ENCODE data around the gene ASPN. TPM values are rescaled to one million over a fixed set of nuclear protein-coding genes. Genes with fewer than 3 reads are reported as not detected.

The ASPN gene
- polyA plus RNA-seq, 1 experiment = 1.1 TPM

DNA sequence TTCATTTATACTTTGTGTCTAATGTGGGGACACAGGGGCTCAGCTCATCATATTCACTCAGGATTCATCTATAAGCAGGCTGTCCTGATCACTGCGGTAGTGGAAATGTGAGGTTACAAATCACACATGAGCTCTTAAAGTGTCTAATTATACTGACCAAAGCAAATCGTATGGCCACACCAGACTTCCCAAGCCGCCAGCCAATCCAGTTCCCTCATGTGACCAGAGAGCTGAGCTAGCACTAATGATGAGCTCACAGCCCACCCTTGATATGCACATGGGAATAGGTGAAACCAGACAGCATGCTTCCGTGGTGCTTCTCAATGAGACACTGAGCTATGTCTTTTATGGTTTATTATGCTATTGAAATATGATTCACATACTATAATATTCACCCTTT, 35.9 kb upstream of the ASPN start:
- DNase-seq (ENCODE audit: low read depth, low spot score) = no peak
- H3K27ac ChIP-seq (ENCODE audit: low read depth, low read length) = no peak overlapping the region
- CTCF ChIA-PET = no interaction called here
- no peaks in the 10 kb centered on the region for H3K27me3 ChIP-seq (ENCODE audit: control insufficient read depth, insufficient read depth, low read length)
- TF ChIP-seq, protein P1, sequence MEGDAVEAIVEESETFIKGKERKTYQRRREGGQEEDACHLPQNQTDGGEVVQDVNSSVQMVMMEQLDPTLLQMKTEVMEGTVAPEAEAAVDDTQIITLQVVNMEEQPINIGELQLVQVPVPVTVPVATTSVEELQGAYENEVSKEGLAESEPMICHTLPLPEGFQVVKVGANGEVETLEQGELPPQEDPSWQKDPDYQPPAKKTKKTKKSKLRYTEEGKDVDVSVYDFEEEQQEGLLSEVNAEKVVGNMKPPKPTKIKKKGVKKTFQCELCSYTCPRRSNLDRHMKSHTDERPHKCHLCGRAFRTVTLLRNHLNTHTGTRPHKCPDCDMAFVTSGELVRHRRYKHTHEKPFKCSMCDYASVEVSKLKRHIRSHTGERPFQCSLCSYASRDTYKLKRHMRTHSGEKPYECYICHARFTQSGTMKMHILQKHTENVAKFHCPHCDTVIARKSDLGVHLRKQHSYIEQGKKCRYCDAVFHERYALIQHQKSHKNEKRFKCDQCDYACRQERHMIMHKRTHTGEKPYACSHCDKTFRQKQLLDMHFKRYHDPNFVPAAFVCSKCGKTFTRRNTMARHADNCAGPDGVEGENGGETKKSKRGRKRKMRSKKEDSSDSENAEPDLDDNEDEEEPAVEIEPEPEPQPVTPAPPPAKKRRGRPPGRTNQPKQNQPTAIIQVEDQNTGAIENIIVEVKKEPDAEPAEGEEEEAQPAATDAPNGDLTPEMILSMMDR (IDR thresholded peaks at IDR 0.05; ENCODE audit: low read depth, low read length) = no peak
- no peaks in the 10 kb centered on the region; the same call in 1 of the 2 replicates for H3K9me3 ChIP-seq (ENCODE audit: control insufficient read depth, insufficient read depth, low read length)
- POLR2A ChIA-PET = no interaction called here
- no peak overlapping the region for H3K4me3 ChIP-seq (ENCODE audit: low read depth, low read length)

DNA sequence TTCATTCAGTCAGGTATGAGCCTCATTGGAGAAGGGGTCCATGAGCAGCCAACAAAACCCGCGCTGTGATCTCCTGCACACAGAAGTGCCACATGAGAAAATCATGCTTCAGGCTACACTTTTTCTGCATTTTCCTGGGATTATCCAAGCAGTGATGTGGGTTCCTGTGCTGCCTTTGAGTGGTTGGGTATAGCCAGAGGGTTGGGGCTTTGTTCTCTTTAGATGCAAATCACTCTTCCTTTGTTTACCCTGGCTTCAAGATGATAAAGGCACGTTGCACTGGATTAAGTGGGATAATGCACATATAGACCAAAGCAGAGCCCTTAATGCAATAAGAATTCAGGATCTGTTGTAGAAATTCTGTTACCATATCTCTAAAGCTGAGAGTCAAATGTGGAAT, 34.7 kb upstream of the ASPN start:
- H3K9me3 ChIP-seq (ENCODE audit: control insufficient read depth, insufficient read depth, low read length) = no peaks in the 10 kb centered on the region; the same call in 1 of the 2 replicates
- H3K27ac ChIP-seq (ENCODE audit: low read depth, low read length) = no peak overlapping the region
- H3K27me3 ChIP-seq (ENCODE audit: control insufficient read depth, insufficient read depth, low read length) = no peaks in the 10 kb centered on the region
- H3K4me3 ChIP-seq (ENCODE audit: low read depth, low read length) = no peak overlapping the region
- ChIA-PET POLR2A (no interaction called here), CTCF (no interaction called here)
- TF ChIP-seq, protein P1 (IDR thresholded peaks at IDR 0.05; ENCODE audit: low read depth, low read length) = no peak
- no peak for DNase-seq (ENCODE audit: low read depth, low spot score)

DNA sequence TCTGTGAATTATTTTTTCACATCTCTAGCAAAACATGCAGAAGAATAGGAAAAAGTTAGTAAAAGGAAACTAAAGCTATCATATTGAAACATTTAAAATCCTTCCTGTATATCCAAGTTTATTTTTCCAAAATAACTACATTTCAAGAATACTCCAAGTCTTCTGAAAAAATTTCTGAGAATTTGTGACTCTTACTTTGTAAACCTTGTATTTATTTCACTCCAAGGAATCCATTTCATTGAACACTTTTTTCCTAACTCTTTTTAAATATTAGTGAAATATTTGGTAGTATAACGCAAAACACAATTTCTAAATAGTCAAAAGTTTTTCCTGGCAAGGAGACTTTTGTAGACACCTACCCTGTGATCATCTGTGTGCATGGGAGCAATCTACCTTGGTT, 34.2 kb upstream of the ASPN start:
- ChIA-PET POLR2A (no interaction called here), CTCF (no interaction called here)
- no peak overlapping the region for H3K4me3 ChIP-seq (ENCODE audit: low read depth, low read length)
- no peaks in the 10 kb centered on the region; the same call in 1 of the 2 replicates for H3K9me3 ChIP-seq (ENCODE audit: control insufficient read depth, insufficient read depth, low read length)
- TF ChIP-seq, protein P1 (IDR thresholded peaks at IDR 0.05; ENCODE audit: low read depth, low read length) = no peak
- no peaks in the 10 kb centered on the region for H3K27me3 ChIP-seq (ENCODE audit: control insufficient read depth, insufficient read depth, low read length)
- no peak for DNase-seq (ENCODE audit: low read depth, low spot score)
- H3K27ac ChIP-seq (ENCODE audit: low read depth, low read length) = no peak overlapping the region

DNA sequence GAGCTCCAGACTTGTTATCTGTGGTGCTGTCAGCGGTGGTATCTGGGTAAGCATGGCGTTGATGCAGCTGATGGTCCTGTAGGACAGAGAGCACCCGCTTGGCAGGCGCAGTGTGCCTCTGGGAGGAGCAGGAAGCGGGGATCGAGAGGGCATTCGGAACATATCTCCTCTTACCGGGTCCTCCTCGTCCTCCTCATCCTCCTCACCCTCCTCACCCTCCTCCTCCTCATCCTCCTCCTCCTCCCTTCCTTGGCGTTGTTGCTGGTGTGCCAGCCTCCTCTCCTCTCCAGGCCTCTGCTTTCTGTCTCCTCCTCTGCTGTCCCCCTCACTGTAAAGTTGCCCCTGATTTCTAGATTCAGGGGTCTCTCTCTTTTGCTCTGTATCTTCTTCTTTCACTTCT, 32.3 kb upstream of the ASPN start:
- Histone ChIP-seq H3K27ac (ENCODE audit: low read depth, low read length) (no peak overlapping the region), H3K9me3 (ENCODE audit: control insufficient read depth, insufficient read depth, low read length) (no peaks in the 10 kb centered on the region), H3K27me3 (ENCODE audit: control insufficient read depth, insufficient read depth, low read length) (no peaks in the 10 kb centered on the region), H3K4me3 (ENCODE audit: low read depth, low read length) (no peak overlapping the region)
- ChIA-PET CTCF (no interaction called here), POLR2A (no interaction called here)
- no peak for DNase-seq (ENCODE audit: low read depth, low spot score)
- TF ChIP-seq, protein P1 (IDR thresholded peaks at IDR 0.05; ENCODE audit: low read depth, low read length) = no peak

DNA sequence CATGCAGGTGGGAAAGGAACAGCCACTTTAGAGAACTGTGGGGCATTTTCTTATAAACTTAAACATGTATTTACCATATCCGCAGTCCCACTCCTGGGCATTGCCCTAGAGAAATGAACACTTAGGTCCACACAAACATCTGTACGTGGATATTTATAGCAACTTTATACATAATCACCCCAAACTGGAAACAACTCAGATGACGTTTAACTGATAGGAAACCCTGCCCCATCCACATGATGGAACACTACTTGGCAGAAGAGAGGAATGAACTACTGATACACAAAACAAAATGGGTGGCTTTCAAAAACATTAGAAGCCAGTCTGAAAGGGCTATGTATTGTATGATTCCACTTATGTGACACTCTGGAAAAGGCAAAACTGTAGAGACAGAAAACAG, 31.0 kb upstream of the ASPN start:
- H3K27me3 ChIP-seq (ENCODE audit: control insufficient read depth, insufficient read depth, low read length) = no peaks in the 10 kb centered on the region
- H3K9me3 ChIP-seq (ENCODE audit: control insufficient read depth, insufficient read depth, low read length) = no peaks in the 10 kb centered on the region
- no peak for DNase-seq (ENCODE audit: low read depth, low spot score)
- TF ChIP-seq, protein P1 (IDR thresholded peaks at IDR 0.05; ENCODE audit: low read depth, low read length) = no peak
- no peak overlapping the region for H3K4me3 ChIP-seq (ENCODE audit: low read depth, low read length)
- no peak overlapping the region for H3K27ac ChIP-seq (ENCODE audit: low read depth, low read length)
- CTCF ChIA-PET = interaction anchor here (1.5 kb wide), 1 partner anchor 14 kb away, joined by 3 read pairs; no protein-coding TSS in a partner anchor
- POLR2A ChIA-PET = no interaction called here

All from AG04450 (cell line).